AG09309 (cell line): ENCODE measurements around the gene TRNAU1AP.
"Not testable (repeated sequence)": the region's sequence is repeated elsewhere in the genome, so short reads cannot be mapped to it uniquely, and the experiment has no call there.

Source experiments
- DNase-seq: peaks from one replicate; pipeline ENCODE4 v3.0.0-alpha.2; 2010; ENCODE audit warnings: low read depth
- H3K4me3 ChIP-seq: 2 replicates; pipeline ENCODE4 v1.5.1; 2011; ENCODE audit warnings: mild to moderate bottlenecking, low read depth, low read length, moderate library complexity; ENCODE audit not compliant: control insufficient read depth
- CTCF ChIP-seq: IDR thresholded peaks from 2 replicates; pipeline ENCODE4 v1.5.1; 2011; ENCODE audit warnings: mild to moderate bottlenecking, low read depth, low read length, inconsistent platforms; ENCODE audit not compliant: insufficient read depth, control insufficient read depth; ENCODE audit errors: missing control alignments

TRNAU1AP gene

GRCh38 chr1:28507646-28508434, 45.0 kb upstream of the TRNAU1AP start:
- TF ChIP-seq CTCF = no peak
- DNase-seq = no peak
- peak overlapping the region; percentile 81 for H3K4me3 ChIP-seq

- peak overlapping the region; percentile 81 for H3K4me3 ChIP-seq
- no peak for TF ChIP-seq CTCF
- no peak for DNase-seq
These were observed 44.5 kb upstream of the TRNAU1AP start for GRCh38 chr1:28508435-28508754.

- H3K4me3 ChIP-seq = peak overlapping the region; percentile 2
- no peak for TF ChIP-seq CTCF
- no peak for DNase-seq
These were observed 43.1 kb upstream of the TRNAU1AP start for GRCh38 chr1:28509705-28510272.

- DNase-seq = no peak
- H3K4me3 ChIP-seq = no peak overlapping the region
- TF ChIP-seq CTCF = no peak
These were observed 42.5 kb upstream of the TRNAU1AP start for GRCh38 chr1:28510273-28510969.

GRCh38 chr1:28510970-28511440, 41.9 kb upstream of the TRNAU1AP start:
- no peak overlapping the region for H3K4me3 ChIP-seq
- DNase-seq = no peak
- TF ChIP-seq CTCF = no peak

GRCh38 chr1:28512058-28512611, 40.8 kb upstream of the TRNAU1AP start:
- H3K4me3 ChIP-seq = no peak overlapping the region
- DNase-seq = no peak
- no peak for TF ChIP-seq CTCF

- not testable (repeated sequence) for DNase-seq, H3K4me3 ChIP-seq
These were observed 38.4 kb upstream of the TRNAU1AP start for GRCh38 chr1:28514445-28514933.
